Erythroblast (primary cell): Measurements from ENCODE around the gene ARHGAP26.

Source experiments
- GATA1 ChIP-seq: IDR thresholded peaks from 2 replicates; pipeline ENCODE4 v1.6.1; 2011; ENCODE audit warnings: low read depth, mild to moderate bottlenecking, control low read depth, low read length, moderate library complexity
- POLR2A ChIP-seq: IDR thresholded peaks from 2 replicates; pipeline ENCODE4 v1.6.1; 2011; ENCODE audit warnings: mild to moderate bottlenecking, low read length

GRCh38 chr5:142861011-142861410 lies 90.8 kb downstream of the ARHGAP26 start:
- TF ChIP-seq POLR2A = no peak
- TF ChIP-seq GATA1 = no peak
